HG03342 (cell line): ENCODE measurements around the gene GLT1D1.
"Not testable (repeated sequence)": the region's sequence is repeated elsewhere in the genome, so short reads cannot be mapped to it uniquely, and the experiment has no call there.

ENCODE experiments used
- ATAC-seq: cut with Tn5 transposase; IDR thresholded peaks from one replicate; pipeline ENCODE4 v1.9.1; 2021; ENCODE audit warnings: mild to moderate bottlenecking, moderate library complexity; ENCODE audit not compliant: unreplicated experiment

GLT1D1 gene

GRCh38 chr12:128852885-128853599 is at the start of gene GLT1D1:
Gene GLT1D1 (plus strand): TSS chr12:128853478. CDS start chr12:128853582, 104 bp downstream.
- ATAC-seq, result no peak

DNA sequence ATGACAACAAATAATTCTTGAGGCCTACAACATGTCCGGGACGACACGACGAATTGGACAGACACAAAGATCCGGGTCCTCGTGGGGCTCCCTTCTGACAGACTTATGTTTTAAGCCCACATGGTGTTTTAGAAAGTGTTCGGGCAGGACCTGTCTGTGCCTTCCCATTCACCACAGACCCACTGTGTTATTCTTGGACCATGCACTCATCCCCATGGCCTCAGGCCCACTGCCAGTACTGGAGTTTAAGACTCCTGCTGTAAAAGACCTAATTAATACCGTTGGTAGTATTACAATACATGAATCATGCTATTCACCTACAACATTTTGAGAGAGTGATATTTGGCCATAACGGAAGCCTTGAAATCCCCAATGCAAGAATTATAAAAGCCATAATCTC is 49.5 kb upstream of the GLT1D1 start:
- ATAC-seq, result no peak

GRCh38 chr12:128804762-128805161 is 48.5 kb upstream of the GLT1D1 start:
- no peak for ATAC-seq

- not testable (repeated sequence) for ATAC-seq
Measured at GRCh38 chr12:128805406-128805805, 47.9 kb upstream of the GLT1D1 start.

- no peak for ATAC-seq
Measured at GRCh38 chr12:128806573-128806972, 46.7 kb upstream of the GLT1D1 start.

DNA sequence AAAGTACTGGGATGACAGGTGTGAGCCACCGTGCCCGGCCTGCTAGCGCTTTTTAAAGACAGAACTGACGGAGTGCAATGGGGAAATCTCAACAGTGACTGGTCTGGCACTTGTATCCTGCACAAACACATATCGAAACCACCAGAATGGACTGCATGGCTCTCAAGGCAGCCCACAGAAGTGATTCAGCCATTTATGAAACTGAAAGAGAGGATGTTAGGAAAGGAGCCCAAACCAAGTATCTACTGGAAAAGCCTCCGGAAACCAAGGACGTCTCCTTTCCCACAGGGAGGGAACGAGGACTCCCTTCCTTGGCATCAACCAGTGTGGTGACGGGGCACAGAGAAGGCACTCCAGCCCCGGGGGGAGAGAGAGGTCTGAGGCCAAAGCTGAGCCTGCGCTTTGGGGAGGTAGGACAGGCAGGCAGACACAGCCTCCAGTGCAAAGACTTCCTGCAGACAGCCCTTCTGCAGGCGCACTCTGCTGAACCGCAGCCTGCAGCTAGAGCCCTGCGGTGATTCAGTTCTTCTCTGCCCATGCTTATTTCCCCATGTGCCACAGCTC is 46.0 kb upstream of the GLT1D1 start:
- ATAC-seq, result no peak

GRCh38 chr12:128808651-128809050 is 44.6 kb upstream of the GLT1D1 start:
- no peak for ATAC-seq

- ATAC-seq, result peak; percentile 81
Measured at GRCh38 chr12:128810182-128811127, 42.8 kb upstream of the GLT1D1 start.

DNA sequence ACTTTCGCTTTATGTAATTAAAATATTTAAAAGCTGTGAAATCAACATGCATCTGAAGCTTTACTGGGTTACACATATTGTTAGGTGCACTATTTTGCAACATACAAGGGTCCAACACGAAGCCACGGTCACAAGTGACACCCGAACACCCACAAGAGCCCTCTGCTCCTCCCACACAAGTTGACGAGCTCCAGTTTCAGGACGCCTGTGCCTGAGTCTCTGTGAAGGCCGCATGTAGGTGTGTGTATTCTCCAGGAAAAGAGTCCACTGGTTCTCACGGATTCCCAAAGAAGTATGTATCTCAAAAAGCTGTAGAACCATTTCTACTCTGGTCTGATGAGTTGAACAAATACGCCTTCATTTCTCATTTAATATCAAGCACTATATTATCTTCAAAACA is 41.5 kb upstream of the GLT1D1 start:
- no peak for ATAC-seq

GRCh38 chr12:128813392-128813791 is 39.9 kb upstream of the GLT1D1 start:
- no peak for ATAC-seq

DNA sequence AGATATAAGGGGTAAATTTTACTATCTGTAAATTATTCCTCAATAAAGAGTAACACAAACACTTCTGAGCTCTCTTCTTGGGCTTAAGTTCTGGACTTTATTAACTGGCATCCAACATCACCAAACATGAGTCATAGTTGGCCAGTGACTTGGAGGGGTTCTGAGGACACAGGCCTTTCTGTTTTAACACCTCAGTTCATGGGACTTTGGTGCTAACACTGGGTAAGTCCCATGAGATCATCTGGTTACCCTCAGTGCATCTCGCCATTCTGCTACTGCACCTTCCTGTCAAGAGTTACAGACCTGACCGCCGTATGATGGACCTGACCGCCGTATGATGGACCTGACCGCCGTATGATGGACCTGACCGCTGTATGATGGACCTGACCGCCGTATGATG is 39.4 kb upstream of the GLT1D1 start:
- ATAC-seq, result peak; percentile 23

DNA sequence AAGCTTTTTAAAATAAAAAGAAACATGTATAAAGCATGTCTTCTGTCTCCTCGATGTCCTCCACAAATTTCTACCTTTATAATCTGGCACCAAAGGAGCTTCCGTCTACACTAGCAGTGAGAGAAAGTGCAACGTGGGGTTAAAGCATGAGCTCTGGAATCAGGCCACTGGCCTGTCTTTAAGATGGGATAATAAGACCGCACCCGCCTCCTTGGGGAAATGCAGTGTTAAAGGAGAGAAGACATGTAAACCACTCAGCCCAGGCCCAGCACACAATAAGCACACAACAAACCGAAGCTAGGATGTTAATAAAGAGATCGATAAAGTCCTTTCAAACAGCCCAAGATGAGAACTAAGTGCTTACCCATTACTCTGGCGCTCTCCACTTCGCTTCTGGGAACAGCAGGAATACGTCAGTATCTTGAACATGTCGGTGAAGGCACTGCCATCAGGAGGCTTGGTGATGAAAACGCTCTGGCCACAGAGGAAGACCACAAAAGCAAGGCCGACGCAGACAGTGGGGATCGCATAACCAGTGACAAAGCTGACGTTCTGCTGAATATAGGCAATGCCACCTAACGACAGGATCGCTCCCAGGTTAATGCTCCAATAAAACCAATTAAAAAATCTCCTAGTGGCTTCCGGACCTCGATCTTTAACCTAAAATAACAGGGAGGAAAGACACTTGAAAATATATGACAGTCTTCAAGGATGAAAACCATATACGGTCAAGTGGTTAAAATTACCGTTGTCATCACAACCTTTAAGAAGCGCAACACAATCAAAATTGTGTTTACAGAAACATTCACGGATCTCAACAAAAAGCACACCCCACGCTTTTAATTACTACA is 38.6 kb upstream of the GLT1D1 start:
- no peak for ATAC-seq

- no peak for ATAC-seq
Measured at GRCh38 chr12:128815779-128816642, 37.3 kb upstream of the GLT1D1 start.

DNA sequence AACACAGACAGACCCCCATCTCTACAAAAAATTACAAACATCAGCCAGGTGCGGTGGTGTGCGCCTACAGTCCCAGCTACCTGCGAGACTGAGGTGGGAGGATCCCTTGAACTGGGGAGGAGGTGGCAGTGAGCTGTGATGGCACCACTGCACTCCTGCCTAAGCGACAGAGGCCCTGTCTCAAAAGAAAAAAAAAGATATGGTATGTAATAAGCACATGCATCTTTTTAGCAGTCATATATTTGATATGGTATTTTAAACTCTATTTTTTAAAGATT is 36.7 kb upstream of the GLT1D1 start:
- no peak for ATAC-seq

- peak; percentile 36 for ATAC-seq
Measured at GRCh38 chr12:128817111-128818015, 35.9 kb upstream of the GLT1D1 start.

- peak; percentile 31 for ATAC-seq
Measured at GRCh38 chr12:128818065-128819022, 34.9 kb upstream of the GLT1D1 start.

GRCh38 chr12:128819293-128820144 is 33.8 kb upstream of the GLT1D1 start:
- ATAC-seq, result no peak
